ENCODE results near the gene FITM1.

Gene FITM1
- total RNA-seq: 0.39 to 2.3 (median 1.2) reads per million in 3 experiments

GRCh38 chr14:24130380-24130716 is at the start of gene FITM1:
FITM1 (plus strand) TSS chr14:24130659; CDS start chr14:24131564, 905 bp downstream.
- DNase-seq: no peak

GRCh38 chr14:24080888-24081738 is 49.3 kb upstream of the FITM1 start:
- DNase-seq: peak; percentile 59

DNA sequence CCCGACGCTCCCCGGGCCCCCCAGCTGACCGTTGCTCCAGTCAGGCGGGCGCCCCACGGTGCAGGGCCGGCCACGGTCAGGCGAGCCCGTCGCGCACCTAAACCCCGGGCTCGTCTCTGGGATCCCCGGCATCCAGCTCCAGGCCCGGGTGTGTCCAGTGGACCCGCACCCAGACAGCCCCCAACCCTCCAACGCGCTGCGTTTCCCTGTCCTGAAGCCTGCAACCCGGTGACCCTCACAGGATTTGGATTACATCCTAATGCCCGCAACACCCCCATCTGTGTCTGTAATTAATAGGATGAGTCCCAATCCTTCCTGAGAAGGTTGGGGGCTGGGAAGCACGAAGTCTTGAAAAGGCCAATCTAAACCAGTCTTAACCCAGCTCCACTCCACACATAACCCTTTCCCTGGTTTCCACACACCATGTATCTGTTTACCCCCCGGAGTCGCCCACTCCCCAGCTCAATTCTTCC is 48.7 kb upstream of the FITM1 start:
- DNase-seq: no peak

- no peak for DNase-seq
Observed at GRCh38 chr14:24082411-24083080, 47.9 kb upstream of the FITM1 start.

DNA sequence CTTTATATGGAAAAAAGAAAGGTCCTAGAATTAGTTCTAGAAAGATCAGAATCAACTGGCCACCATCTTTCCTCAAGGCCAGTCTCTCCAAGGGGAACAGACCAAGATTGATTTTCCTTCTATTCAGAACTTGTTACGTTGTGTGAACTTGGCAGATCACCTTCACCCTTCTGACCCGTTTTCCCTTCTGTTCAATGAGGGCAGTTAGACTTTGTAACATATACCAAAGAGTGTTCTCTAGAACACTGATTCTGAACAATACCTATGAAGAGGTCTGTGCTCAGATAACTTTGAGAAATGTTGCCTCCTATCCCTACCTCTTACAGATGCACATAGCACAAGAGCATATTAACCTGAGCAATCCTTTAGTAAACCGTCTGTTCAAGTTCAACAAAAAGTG is 47.0 kb upstream of the FITM1 start:
- no peak for DNase-seq

DNA sequence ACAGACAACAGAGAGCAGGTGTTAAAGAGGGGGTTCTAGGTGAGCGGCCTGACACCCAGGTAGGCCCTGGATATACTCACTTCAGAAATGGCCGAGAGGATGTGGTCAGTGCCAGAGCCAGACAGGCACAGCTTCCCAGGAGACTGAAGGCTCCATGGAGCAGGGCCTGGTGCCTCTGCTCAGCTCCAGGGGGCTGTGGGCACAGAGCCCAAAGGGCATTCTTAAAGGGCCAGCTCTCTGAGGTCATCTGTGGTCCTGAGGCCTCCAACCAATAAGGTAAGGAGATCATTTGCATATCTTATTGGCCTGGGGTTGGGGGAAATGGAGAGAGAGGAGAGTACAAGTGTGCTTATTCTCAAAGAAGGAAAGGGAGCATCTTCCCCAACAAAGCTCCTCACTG is 46.0 kb upstream of the FITM1 start:
- no peak for DNase-seq

- no peak for DNase-seq
Observed at GRCh38 chr14:24085215-24085614, 45.2 kb upstream of the FITM1 start.

- no peak for DNase-seq
Observed at GRCh38 chr14:24086193-24086955, 44.1 kb upstream of the FITM1 start.

GRCh38 chr14:24087004-24087403 is 43.5 kb upstream of the FITM1 start:
- DNase-seq: no peak

- DNase-seq: no peak
Observed at GRCh38 chr14:24088095-24088494, 42.4 kb upstream of the FITM1 start.

DNA sequence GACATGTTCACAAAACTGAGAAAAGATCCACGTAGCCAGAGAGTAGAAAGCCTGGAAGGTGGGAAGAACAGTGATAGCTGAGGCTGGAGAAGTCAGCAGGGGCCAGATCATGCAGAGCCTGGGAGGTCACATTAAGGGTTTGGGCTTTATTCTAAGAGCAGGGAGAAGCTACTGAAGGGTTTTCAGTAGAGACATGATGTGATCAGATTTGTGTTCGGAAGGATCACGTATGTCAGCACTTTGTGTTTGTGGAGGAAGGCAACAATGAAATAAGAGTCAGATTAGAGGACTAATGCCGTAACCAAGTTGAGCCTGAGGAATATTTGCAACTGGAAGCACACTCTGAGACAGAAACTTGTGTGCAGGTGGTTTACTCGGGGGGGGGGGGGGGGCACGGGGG is 40.6 kb upstream of the FITM1 start:
- no peak for DNase-seq

DNA sequence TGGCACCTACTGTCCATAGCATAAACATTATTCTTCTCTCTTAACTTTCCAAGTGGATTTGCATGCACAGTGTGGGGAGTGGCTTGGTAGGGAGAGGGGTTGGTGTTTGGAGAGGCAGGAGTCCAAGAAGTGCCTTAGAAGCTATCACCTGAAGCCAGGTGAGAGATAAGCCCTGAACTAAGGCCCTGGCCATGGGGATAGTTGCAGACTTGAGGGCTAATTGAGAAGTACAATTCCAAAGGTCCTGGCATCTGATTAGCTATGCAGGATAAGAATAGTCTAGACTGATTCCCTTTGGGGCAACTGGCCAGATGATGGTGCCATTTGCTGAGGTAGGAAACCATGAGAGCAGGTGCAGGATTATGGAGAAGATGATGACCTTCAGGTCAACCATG is 38.4 kb upstream of the FITM1 start:
- no peak for DNase-seq

- no peak for DNase-seq
Observed at GRCh38 chr14:24092505-24093206, 37.8 kb upstream of the FITM1 start.

DNA sequence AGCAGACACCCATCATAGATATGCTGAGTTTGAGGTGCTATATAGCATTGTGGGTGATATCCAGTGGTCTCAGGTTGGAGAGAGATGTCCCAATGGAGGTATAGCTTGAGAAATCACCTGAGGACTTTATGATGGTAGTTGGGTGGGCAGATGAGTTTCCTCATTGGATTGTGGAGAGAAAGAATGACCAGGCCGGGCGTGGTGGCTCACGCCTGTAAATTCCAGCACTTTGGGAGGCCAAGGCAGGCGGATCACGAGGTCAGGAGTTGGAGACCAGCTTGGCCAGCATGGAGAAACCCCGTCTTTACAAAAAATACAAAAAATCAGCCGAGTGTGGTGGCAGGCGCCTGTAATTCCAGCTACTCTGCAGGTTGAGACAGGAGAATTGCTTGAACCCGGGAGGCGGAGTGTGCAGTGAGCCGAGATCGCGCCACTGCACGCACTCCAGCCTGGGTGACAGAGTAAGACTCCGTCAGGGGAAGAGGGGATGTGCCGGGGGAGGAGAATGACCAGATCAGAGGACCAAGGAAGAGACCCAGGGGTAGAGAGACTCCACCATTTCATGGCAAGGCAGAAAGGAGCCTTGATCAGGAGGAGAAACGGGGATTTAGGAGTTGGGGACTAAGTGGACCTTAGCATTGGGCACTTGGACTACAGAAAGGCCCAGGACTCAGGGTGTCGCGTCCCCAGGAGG is 37.1 kb upstream of the FITM1 start:
- no peak for DNase-seq

DNA sequence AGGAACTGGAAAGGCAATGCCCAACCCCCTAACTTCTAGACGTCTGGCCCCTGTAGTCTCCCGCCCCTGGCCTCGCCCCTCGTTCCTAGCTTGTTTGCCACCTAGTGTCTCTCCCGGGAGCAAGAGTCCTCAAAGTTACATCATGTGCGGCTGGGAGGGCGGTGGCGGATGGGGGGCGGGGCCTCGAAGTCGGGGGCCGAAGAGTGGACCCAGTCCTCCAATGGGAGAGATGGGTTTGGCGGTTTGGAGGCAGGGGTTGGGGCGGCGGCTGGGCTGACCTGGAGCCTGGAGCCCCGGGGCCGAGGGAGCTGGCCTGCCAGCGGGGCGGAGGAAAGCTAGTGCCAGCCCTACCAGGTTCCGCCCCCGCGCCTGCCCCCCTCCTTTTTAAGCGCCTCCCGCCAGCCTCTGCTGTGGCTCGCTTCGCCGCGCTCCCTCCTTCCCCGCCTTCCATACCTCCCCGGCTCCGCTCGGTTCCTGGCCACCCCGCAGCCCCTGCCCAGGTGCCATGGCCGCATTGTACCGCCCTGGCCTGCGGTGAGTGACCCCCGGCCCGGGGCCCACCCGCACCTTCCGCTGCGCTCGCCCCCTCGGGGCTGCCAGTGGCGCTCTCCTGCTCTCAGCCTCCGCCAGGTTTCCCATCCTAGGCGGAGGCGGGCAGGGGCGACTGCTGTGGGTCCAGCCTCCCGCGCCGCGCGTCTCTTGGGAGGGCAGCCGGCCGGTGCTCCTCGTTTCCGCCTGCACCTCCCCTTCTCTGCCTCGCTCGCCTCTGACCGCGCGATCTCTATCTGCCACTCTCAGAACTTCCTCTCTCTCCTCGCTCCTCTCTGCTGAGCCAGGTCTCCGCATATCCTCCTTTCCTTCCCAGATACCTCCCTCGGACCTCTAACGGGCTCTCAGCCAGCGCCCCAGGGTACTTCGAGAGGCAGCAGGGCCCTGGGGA is 36.3 kb upstream of the FITM1 start, which contains the start of gene PCK2:
Gene PCK2 (plus strand): TSS at position 411 of the 940 bp plus-strand sequence. CDS start 95 bp downstream, at position 506.
- peak; percentile 54 for DNase-seq

DNA sequence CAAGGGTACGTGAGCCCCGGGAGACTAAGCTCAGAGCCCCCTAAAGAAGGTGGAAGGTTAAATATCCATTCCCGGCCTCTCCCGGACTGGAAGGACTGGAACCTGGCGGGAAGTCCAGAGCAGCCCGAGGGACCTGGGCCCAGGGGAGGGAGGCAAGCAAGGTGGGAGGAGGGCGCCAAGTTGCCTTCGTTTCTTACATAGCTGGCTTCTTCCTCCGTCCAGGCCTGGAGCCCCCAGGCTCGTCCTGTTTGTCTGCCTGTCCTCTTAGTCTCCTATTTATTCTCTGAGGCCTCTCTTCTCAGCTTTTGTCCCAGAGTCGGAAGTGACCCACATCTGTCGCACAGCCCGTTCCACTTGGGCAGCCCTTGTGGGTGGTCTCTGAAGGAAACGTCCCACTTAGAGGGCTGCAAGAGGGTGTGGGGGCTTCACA is 35.6 kb upstream of the FITM1 start:
- no peak for DNase-seq

- no peak for DNase-seq
Observed at GRCh38 chr14:24095271-24096068, 35.0 kb upstream of the FITM1 start.

DNA sequence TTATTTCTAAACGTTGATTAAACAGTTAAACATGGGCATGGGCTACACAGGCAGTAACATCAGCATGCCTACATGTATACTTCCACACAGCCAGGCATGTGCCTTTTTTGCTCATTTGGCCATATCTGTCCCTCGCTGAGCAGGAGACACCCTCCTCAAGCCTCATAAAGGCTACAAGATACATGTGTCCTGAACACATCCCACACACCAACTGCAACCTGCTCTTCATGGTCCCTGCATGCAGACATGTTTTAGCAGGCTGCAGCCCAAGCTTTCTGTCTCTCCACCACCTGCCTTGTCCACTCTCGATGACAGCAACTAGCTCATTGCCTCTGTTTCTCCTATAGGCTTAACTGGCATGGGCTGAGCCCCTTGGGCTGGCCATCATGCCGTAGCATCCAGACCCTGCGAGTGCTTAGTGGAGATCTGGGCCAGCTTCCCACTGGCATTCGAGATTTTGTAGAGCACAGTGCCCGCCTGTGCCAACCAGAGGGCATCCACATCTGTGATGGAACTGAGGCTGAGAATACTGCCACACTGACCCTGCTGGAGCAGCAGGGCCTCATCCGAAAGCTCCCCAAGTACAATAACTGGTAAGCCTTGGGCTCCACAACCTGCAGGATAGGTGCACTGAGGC is 33.8 kb upstream of the FITM1 start:
- DNase-seq: no peak

GRCh38 chr14:24098229-24098926 is 32.1 kb upstream of the FITM1 start:
- DNase-seq: no peak
